Measurements from ENCODE around the gene PRM2.

DNA sequence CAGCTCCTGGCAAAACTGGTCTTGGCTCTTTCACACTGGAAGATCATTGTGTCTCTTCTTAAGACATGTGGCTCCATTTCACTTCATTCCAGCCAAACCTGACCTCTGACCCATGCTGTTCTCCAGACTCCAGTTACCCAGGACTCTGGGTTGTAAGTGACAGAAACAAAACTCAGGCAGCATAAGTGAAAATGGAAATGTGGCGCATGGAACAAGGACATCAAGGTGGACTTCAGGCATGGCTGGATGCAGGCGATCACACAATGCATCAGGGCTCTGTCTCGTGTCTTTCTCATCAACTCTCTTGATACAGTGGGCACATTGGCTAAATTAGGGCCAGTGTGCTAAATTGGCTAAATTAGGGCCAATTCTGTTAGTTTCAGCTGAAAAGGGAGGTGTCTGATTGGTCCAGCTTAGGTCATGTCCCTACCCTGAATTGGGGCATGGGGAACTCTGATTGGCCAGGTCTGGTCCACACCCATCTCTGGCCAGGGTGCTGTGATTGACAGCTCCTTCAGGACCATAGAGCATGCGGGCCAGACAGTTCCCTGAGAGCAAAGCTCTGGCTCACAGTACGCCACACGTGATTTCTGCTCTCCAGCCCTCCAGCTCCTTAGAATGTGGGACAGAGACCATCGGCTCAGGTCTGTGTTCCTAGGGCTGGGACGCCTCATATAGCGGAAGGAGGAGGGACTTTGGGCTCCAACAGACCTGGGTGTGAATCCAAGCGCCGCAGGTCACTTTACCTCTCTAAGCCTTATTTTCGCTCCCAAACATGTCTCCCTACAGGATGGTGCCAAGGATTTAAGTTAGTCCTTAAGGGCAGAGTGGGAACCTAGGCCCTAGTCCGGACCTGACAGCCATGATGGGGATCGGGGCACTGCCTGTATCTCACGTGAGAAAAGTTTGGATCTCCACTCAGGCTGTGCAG lies 37.7 kb downstream of the PRM2 start:
- TF ChIP-seq, protein P1, sequence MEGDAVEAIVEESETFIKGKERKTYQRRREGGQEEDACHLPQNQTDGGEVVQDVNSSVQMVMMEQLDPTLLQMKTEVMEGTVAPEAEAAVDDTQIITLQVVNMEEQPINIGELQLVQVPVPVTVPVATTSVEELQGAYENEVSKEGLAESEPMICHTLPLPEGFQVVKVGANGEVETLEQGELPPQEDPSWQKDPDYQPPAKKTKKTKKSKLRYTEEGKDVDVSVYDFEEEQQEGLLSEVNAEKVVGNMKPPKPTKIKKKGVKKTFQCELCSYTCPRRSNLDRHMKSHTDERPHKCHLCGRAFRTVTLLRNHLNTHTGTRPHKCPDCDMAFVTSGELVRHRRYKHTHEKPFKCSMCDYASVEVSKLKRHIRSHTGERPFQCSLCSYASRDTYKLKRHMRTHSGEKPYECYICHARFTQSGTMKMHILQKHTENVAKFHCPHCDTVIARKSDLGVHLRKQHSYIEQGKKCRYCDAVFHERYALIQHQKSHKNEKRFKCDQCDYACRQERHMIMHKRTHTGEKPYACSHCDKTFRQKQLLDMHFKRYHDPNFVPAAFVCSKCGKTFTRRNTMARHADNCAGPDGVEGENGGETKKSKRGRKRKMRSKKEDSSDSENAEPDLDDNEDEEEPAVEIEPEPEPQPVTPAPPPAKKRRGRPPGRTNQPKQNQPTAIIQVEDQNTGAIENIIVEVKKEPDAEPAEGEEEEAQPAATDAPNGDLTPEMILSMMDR (conservative IDR thresholded peaks at IDR 0.05 in 1 of 2, IDR thresholded peaks at IDR 0.05 in 1 of 2; ENCODE audit: low read depth in 1 of 2, low read length in 2 of 2) = no peak
- no peak for TF ChIP-seq EZH2 (IDR thresholded peaks at IDR 0.05; ENCODE audit: low read length, missing control alignments)

Data from fibroblast of lung (primary cell).